Natural killer cell (primary cell): ENCODE measurements around the gene GSG1L. TPM values are rescaled to one million over a fixed set of nuclear protein-coding genes. Genes with fewer than 3 reads are reported as not detected.

Source experiments
- ATAC-seq, 3 donors: fragments of 150-1000 bp in 2 of 3; fragments of 200-7000 bp in 1 of 3; cut with Tn5 transposase; 1 replicate in 1 of 3; 2 replicates in 2 of 3; pipeline ENCODE4 v1.10.0; 2021; ENCODE audit warnings: mild to moderate bottlenecking in 2 of 3, moderate library complexity in 2 of 3
- DNase-seq, 2 donors: peaks; one replicate each; pipeline versions ENCODE4 v3.0.0 to v3.0.0-alpha.2; 2013 to 2021; ENCODE audit warnings: mixed read lengths in 1 of 2
- H3K27ac ChIP-seq: one replicate; pipeline ENCODE4 v1.5.1; 2013; ENCODE audit warnings: mild to moderate bottlenecking, low read length
- H3K27me3 ChIP-seq: one replicate; pipeline ENCODE4 v1.6.1; 2013; ENCODE audit warnings: low read length; ENCODE audit not compliant: control insufficient read depth, insufficient read depth
- H3K36me3 ChIP-seq: one replicate; pipeline ENCODE4 v1.6.1; 2013; ENCODE audit warnings: low read length; ENCODE audit not compliant: control insufficient read depth, insufficient read depth
- H3K4me1 ChIP-seq: one replicate; pipeline ENCODE4 v1.6.1; 2013; ENCODE audit warnings: low read length; ENCODE audit not compliant: control insufficient read depth, insufficient read depth
- H3K4me3 ChIP-seq: one replicate; pipeline ENCODE4 v1.5.1; 2013; ENCODE audit warnings: low read length
- H3K9me3 ChIP-seq: one replicate; pipeline ENCODE4 v1.6.1; 2013; ENCODE audit warnings: low read length; ENCODE audit not compliant: control insufficient read depth, insufficient read depth
- H3K27ac Mint-ChIP-seq, 2 donors: one replicate each; pipeline ENCODE4 v1.8.0; 2022; ENCODE audit warnings: mild to moderate bottlenecking in 2 of 2, mixed read lengths in 2 of 2, moderate library complexity in 1 of 2
- H3K27me3 Mint-ChIP-seq, 2 donors: one replicate each; pipeline ENCODE4 v1.8.0; 2022; ENCODE audit warnings: low read depth in 2 of 2, mixed read lengths in 2 of 2
- H3K36me3 Mint-ChIP-seq: one replicate; pipeline ENCODE4 v1.8.0; 2022; ENCODE audit warnings: mixed read lengths
- H3K4me1 Mint-ChIP-seq, 2 donors: one replicate each; pipeline ENCODE4 v1.8.0; 2022; ENCODE audit warnings: mixed read lengths in 2 of 2
- H3K4me3 Mint-ChIP-seq: one replicate; pipeline ENCODE4 v1.8.0; 2022; ENCODE audit warnings: mild to moderate bottlenecking, moderate library complexity, mixed read lengths
- H3K9me3 Mint-ChIP-seq, 2 donors: one replicate each; pipeline ENCODE4 v1.8.0; 2022; ENCODE audit warnings: mixed read lengths in 2 of 2
- WGBS: methylation state at CpG from one replicate; pipeline ENCODE4 v1.1.7; 2013; ENCODE audit warnings: missing lambda C conversion rate; ENCODE audit not compliant: insufficient coverage; 5-methylcytosine and 5-hydroxymethylcytosine counted together
- intact Hi-C: fragments of 100-400 bp; cut with micrococcal nuclease; formaldehyde crosslinking; loops from one replicate; pipeline ENCODE4 v1.14.2; 2022
- total RNA-seq, 4 donors: library from RNA; stranded (reverse); fragments of 120-200 nt in 1 of 4; gene quantifications; one replicate each; pipeline versions ENCODE4 v1.2.3 to v1.2.4, GENCODE V29; 2013 to 2022
- TF ChIP-seq, protein P1 (sequence below): fragments of 200-600 bp; IDR thresholded peaks from one replicate; pipeline ENCODE4 v1.8.0; 2022; ENCODE audit warnings: antibody characterized with exemption

The GSG1L gene
- total RNA-seq, 3 donors from 2014 or later (not counting 1 experiment from before 2014, with no cell fraction given): 0.25 TPM; not detected in 2

- intact Hi-C loops: no loop called here
Measured at GRCh38 chr16:27800817-27801216, 262.7 kb downstream of the GSG1L start.

DNA sequence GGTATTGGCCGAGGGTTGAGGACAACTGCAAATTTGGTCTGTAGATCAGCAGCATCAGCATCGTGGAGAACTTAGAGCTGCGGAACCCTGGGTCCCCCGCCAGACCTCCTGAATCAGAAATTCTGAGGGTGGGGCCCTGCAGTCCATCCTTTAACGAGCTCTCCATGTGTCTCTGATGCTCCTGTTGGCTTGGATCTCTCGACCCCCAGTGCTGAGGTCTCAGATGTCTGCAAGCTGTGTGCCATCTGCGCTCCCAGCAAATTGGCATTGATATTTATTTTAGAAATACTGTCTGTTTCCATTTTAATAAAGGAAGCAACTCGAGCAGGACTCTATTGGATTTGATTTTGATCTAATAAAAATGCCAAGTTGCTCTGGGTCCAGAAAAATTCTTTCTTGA lies 263.6 kb downstream of the GSG1L start:
- H3K36me3 Mint-ChIP-seq: no peaks in the 10 kb centered on the region
- ATAC-seq (no peak), DNase-seq (no peak)
- no peaks in the 10 kb centered on the region for H3K36me3 ChIP-seq
- intact Hi-C loops: no loop called here
- no peak overlapping the region for H3K27ac Mint-ChIP-seq
- TF ChIP-seq, protein P1, sequence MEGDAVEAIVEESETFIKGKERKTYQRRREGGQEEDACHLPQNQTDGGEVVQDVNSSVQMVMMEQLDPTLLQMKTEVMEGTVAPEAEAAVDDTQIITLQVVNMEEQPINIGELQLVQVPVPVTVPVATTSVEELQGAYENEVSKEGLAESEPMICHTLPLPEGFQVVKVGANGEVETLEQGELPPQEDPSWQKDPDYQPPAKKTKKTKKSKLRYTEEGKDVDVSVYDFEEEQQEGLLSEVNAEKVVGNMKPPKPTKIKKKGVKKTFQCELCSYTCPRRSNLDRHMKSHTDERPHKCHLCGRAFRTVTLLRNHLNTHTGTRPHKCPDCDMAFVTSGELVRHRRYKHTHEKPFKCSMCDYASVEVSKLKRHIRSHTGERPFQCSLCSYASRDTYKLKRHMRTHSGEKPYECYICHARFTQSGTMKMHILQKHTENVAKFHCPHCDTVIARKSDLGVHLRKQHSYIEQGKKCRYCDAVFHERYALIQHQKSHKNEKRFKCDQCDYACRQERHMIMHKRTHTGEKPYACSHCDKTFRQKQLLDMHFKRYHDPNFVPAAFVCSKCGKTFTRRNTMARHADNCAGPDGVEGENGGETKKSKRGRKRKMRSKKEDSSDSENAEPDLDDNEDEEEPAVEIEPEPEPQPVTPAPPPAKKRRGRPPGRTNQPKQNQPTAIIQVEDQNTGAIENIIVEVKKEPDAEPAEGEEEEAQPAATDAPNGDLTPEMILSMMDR: no peak
- H3K27me3 ChIP-seq: no peaks in the 10 kb centered on the region
- H3K4me1 Mint-ChIP-seq: peaks cover 4 to 6% of the 10 kb centered on the region in 2 donors
- H3K4me1 ChIP-seq: no peaks in the 10 kb centered on the region
- 75% methylated on average over 8 of the region's 8 CpGs for WGBS
- H3K9me3 Mint-ChIP-seq: no peaks in the 10 kb centered on the region
- H3K27ac ChIP-seq: no peak overlapping the region
- peaks cover 0 to 17% of the 10 kb centered on the region in 2 donors for H3K27me3 Mint-ChIP-seq
- H3K9me3 ChIP-seq: no peaks in the 10 kb centered on the region
- H3K4me3 Mint-ChIP-seq: no peak overlapping the region
- H3K4me3 ChIP-seq: no peak overlapping the region

More at GRCh38 chr16:27800817-27801216, 262.7 kb downstream of the GSG1L start:
- Mint-ChIP-seq H3K27me3 (peaks cover 0 to 17% of the 10 kb centered on the region in 2 donors), H3K4me3 (no peak overlapping the region), H3K9me3 (no peaks in the 10 kb centered on the region), H3K27ac (no peak overlapping the region), H3K36me3 (no peaks in the 10 kb centered on the region), H3K4me1 (peaks cover 4 to 6% of the 10 kb centered on the region in 2 donors)
- Histone ChIP-seq H3K4me3 (no peak overlapping the region), H3K27ac (no peak overlapping the region), H3K27me3 (no peaks in the 10 kb centered on the region), H3K4me1 (no peaks in the 10 kb centered on the region), H3K36me3 (no peaks in the 10 kb centered on the region), H3K9me3 (no peaks in the 10 kb centered on the region)
- ATAC-seq (no peak), DNase-seq (no peak)
- 80% methylated on average over 9 of the region's 9 CpGs for WGBS
- TF ChIP-seq, protein P1: no peak

DNA sequence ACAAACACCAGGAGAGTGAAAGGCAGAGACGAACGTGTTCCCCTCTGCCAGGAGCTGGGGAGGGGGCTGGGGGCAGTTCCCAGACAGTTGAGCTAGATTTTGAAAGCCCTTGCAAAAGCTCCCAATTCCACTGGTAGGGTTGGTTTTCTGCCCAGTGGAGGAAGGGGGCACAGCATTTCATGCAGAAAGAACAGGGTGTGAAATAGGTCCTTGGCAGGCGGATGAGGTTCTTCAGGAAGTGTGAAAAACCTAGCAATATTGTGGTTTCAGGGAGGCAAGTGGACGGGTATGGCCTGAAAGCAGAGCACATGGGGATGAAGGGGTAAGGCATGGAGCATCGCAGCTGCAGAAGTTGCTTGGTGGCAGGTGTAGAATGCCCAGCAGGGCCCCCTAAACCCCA lies 265.3 kb downstream of the GSG1L start:
- no peak overlapping the region for H3K4me3 Mint-ChIP-seq
- no peaks in the 10 kb centered on the region for H3K4me1 ChIP-seq
- H3K27me3 ChIP-seq: no peaks in the 10 kb centered on the region
- H3K27me3 Mint-ChIP-seq: peaks cover 0 to 8% of the 10 kb centered on the region in 2 donors
- 15% methylated on average over 5 of the region's 5 CpGs for WGBS
- H3K9me3 ChIP-seq: no peaks in the 10 kb centered on the region
- TF ChIP-seq, protein P1: no peak
- no peaks in the 10 kb centered on the region for H3K36me3 Mint-ChIP-seq
- H3K4me1 Mint-ChIP-seq: peaks cover 0 to 6% of the 10 kb centered on the region in 2 donors
- no peaks in the 10 kb centered on the region for H3K36me3 ChIP-seq
- no peaks in the 10 kb centered on the region for H3K9me3 Mint-ChIP-seq
- no peak overlapping the region for H3K27ac ChIP-seq
- ATAC-seq: no peak
- DNase-seq: no peak
- no peak overlapping the region for H3K4me3 ChIP-seq
- no peak overlapping the region for H3K27ac Mint-ChIP-seq
- intact Hi-C loops: no loop called here

DNA sequence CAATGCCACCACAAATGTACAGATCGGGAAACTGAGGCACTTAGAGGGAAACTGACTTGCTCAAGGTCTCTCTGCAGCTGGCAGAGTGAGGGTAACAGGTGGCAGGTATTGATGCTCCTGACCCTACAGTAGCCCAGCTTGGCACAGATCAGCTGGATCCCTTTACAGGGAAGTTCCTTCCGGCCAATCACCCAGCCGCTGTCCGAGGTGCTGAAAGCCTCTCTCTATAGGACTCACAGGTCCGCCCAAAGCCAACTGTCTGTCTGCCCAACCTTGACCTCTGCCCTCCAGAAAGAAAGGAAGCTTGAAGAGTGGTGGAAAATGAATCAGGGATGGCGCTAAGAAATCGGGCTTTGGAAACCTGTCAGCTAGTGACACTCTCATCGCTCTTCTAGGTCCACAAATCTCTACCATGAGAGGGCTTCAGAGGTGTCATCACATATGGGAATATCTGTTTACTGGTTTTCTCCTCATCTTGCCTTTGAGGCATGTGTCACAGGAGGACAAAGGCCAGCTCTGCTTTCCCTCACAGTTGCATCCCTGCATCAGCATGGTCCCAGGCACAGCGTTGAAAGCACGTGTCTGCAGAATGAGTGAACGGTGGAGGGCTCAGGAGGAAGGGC lies 267.4 kb downstream of the GSG1L start:
- H3K27ac Mint-ChIP-seq: no peak overlapping the region
- Histone ChIP-seq H3K4me1 (no peaks in the 10 kb centered on the region), H3K27me3 (no peaks in the 10 kb centered on the region), H3K9me3 (no peaks in the 10 kb centered on the region), H3K36me3 (no peaks in the 10 kb centered on the region), H3K4me3 (no peak overlapping the region), H3K27ac (no peak overlapping the region)
- ATAC-seq (no peak), DNase-seq (peak in 1 of 2 donors; percentile 27)
- H3K36me3 Mint-ChIP-seq: no peaks in the 10 kb centered on the region
- TF ChIP-seq, protein P1: no peak
- intact Hi-C loops: no loop called here
- 59% methylated on average over 11 of the region's 11 CpGs for WGBS
- peaks cover 0 to 6% of the 10 kb centered on the region in 2 donors for H3K4me1 Mint-ChIP-seq
- no peaks in the 10 kb centered on the region for H3K9me3 Mint-ChIP-seq
- peaks cover 0 to 4% of the 10 kb centered on the region in 2 donors for H3K27me3 Mint-ChIP-seq
- H3K4me3 Mint-ChIP-seq: no peak overlapping the region
